Inferior parietal cortex (tissue), 1 donor: ENCODE data around the gene LARGE1.

ENCODE experiments used
- DNase-seq: peaks from one replicate; pipeline ENCODE4 v3.0.0-alpha.2; 2016; ENCODE audit errors: extremely low spot score

Gene LARGE1

GRCh38 chr22:33426451-33426850, 493.8 kb downstream of the LARGE1 start:
- no peak for DNase-seq

- no peak for DNase-seq
Observed at GRCh38 chr22:33421859-33422258, 498.4 kb downstream of the LARGE1 start.

DNA sequence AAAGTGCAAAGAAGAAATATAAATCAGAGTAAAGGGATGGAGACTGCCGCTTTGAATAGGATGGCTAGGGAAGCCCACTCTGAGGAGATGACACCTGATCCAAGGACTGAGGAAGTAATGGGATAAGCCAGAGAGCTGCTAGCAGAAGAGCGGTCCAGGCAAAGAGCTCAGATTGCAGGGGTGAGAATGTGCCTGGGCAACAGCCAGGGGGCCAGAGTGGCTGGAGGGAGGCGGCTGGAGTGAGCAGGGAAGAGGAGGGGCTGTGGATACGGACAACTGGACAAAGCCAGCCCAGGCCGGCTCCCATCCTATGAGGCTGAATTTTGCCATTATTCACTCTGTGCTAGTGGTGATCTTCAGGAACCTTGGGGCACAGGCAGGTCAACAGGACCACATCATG, 501.8 kb downstream of the LARGE1 start:
- no peak for DNase-seq

GRCh38 chr22:33415401-33415800, 504.9 kb downstream of the LARGE1 start:
- DNase-seq = no peak

DNA sequence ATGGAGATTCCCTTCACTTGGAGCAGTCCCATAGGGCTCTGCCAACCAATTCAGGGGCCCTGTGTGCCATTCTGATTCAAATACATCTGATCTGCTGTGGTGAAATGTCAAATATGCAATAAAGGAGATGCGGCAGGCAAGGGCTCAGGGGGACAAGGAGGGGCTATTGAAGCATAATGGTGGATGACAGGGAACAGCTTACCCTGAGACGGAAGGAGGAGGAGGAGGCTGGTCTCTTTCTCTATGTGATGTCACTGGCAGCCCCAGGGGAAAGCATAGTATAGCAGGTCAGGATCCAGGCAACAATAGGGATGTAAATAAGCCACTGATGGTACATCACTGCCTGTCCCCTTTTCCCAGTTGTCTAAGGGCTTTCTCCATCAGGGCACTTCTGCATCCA, 511.2 kb downstream of the LARGE1 start:
- DNase-seq = no peak

DNA sequence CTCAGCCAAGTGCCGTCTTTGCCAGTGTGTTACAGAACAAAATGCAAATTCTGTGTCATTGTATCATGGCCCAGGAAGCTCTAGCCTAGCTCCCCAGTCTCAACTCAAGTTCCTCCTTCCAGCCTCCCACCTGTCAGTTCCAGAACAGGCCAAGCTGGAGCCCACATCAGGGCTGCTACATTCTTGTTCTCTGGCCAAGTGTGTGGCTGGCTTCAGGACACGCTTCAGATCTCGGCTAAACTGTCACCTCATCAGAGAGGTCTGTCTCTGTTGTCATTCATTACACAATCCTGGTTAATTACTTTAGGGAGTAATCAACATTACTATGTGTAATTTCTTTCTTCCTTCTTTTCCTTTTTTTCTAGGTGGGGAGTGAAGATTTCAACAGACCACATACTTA, 515.1 kb downstream of the LARGE1 start:
- DNase-seq = no peak

GRCh38 chr22:33404723-33405122, 515.6 kb downstream of the LARGE1 start:
- DNase-seq = no peak

DNA sequence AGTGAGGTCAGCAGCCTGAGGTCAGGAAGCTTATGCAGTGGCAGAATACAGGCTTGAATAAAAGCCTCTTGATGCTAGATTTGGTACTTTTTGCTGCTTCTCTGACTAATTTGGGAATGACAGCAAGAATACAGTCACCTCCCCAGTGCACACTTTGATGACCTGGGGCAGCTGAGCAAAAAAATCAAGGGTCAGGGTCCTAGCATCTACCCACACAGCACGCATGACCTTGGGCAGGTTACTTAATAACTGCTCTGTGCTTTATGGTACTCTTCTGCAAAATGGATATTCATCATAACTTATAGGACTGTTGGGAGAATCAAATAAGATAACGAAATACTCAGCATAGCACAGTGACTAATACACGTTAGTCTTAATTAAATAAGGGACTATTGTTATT, 518.0 kb downstream of the LARGE1 start:
- DNase-seq = no peak

DNA sequence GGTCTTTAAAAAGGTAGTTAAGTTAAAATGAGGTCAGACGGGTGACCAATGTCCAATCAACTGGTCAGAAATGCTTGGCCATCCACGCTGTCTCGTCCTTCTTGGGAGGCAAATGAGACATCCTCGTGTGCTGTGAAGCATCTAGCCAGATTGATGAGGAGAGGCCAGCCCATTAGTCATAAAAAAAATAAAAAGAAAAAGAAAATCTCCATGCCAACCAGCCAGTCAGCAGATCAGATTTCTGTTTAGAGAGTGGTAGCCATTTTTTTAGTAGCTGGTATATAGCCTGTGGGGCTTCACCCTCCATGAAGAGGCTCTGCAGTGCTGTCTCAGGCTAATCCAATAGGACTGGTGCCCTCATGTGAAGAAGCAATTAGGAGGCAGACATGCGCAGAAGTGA, 519.0 kb downstream of the LARGE1 start:
- no peak for DNase-seq

DNA sequence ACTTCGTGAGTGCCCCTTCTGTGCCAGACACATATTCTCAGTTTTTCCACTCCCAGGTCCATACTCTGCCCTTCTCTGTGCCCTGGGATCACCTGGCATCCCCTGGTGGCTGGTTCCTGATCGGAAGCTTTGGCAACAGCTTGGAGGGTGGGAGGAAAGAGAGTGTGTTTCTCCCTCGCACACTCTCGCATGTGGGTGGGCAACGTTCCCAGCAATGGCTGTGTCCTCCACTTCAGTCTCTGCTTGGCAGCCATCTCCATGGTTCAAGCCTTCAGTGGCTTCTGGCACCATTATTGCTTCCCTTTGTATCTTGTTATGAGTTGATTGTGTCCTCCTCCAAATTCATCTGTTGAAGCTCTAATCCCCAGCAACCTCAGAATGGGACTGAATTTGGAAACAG, 519.4 kb downstream of the LARGE1 start:
- no peak for DNase-seq

GRCh38 chr22:33400061-33400840, 520.0 kb downstream of the LARGE1 start:
- no peak for DNase-seq

DNA sequence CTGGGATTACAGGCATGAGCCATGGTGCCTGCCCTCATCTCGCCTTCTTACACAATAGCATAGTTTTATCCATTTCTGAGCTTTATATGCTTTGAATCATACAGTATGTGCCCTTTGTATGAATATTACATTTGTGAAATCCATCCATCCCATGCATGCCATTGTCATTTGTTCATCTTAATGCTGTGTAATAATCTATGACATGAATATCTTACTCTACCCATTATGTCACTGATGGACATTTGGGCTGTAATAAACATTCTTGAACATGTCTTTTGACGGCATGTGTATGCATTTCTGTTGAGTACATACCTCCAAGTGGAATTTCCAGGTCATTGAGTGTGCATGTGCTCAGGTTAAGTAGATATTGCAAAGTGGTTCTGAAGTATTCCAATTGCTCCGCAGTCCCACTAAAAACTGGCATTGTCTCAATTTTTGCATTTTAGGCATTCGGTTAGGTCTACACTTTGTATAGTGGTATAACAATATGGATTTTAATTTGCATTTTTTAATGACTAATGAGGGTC, 522.8 kb downstream of the LARGE1 start:
- DNase-seq = no peak

GRCh38 chr22:33393432-33393831, 526.8 kb downstream of the LARGE1 start:
- DNase-seq = no peak

DNA sequence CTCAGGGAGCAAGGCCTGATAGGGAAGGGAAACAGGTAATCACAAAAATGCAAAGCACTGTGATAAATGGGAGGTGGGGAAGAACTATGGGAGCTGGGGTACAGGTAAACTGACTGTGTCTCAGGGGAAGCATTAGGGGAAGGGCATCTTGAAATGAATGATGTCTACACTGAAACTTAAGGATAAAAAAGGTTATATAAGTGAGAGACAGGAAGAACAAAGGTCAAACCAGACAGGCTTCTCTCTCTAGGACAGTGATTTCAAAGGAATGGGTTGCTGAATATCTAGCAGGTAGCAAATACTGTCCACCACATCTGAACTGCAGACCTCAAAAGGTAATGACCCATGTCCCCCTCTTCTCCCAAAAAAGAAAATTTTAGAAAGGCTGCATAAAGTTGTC, 529.0 kb downstream of the LARGE1 start:
- DNase-seq = no peak

GRCh38 chr22:33389936-33390335, 530.3 kb downstream of the LARGE1 start:
- DNase-seq = no peak

GRCh38 chr22:33386270-33386669, 534.0 kb downstream of the LARGE1 start:
- DNase-seq = no peak

DNA sequence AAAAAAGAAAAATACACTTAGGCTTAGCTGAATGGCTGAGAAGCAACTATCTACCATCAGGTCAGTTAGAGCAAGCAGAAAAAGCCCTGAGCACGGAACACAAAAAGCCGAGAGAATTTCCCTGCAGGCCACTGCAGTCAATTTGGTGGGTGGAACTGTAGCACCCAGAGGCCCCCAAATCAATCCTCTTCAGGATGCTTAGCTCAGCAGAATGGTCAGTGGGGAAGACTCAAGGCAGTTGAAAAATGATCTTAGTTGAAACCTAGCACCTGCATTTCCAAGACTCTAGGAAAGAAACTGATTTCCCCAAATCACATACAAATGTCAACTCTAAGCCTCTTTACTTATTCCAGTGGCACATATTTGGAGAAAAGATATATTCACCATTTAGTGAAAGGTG, 534.7 kb downstream of the LARGE1 start:
- no peak for DNase-seq

DNA sequence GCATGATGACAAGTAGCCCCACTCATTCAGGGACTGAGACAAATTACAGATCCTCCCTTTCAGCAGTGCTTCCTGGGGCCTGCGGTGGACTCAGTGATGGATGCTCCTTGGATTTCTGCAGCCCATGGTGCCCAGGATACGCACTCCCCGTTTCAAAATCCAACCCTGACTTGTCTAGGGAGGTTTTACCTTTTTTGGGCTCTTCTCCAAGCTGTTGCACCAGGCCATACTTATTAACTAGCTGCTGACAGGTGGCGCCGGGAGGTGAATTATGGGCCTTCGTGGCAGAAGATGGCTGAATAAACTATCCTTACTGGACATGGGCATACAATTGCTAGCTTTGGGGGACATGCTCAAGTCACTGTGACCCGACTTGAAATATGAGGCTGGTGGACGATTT, 537.8 kb downstream of the LARGE1 start:
- DNase-seq = no peak

DNA sequence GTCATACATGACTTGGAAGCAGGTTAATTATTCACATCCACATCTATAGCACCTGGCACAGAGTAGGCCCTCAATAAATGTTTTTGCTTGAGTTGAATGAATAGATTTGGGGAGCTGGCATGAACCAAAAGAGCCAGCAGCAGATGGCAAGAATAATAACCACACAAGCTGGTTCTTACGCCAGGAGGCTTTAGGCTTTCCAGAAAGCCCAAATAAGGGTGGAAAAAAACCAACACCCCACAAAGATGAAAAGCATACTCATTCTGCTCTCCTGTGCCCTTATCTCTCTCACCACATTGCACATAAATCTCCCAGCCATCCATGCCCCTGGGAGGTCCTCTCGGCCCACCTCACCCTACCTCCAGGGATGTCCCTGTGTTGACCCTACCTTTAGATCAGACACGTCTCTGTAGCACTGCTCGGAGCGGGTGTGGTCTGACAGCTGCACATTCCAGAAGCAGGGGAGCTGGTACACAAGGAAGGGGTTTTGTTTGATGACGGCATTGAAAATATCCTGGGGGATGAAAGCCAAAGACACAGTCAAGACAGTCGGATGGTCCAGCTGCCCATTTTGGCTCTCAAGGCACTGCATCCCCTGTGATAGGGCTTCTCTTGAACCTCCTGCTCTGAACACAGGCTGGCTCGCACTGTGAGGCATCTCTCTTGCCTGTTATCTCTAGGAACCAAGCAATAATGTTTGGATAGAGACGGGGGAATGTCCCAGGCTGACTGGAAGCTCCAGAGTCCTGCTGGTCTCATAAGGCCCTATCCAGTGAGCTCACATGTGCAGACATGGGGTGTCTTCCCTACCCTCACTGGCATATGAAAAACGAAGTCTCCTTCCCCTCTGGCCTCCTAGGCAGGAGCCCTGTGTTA, 538.5 kb downstream of the LARGE1 start:
- no peak for DNase-seq

GRCh38 chr22:33380789-33381530, 539.3 kb downstream of the LARGE1 start:
- DNase-seq = no peak

DNA sequence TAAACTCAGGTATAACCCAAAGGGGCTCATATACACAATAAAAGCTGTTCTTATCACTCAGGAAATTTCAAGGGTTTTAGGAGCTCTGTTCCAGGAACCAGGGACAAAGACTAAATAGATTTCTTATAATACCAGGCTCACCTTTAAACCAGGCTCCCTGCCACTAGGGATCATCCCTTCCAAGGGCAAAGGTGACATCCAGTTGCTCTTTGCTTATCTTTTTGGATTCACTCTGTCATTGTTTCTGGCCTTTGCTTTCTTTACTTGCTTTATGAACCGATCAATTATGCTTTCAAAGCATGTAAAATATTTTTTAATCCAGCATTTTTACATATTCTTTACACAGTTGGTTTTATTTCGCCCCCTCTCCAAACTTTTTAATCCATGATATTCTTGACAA, 540.4 kb downstream of the LARGE1 start:
- no peak for DNase-seq

GRCh38 chr22:33372875-33373274, 547.4 kb downstream of the LARGE1 start:
- DNase-seq = no peak
